Measurements from ENCODE around the gene ZNF431. TPM values are rescaled to one million over a fixed set of nuclear protein-coding genes. Genes with fewer than 3 reads are reported as not detected.
A peak's percentile ranks its signal among the peaks of the same experiment; 100 is the strongest.

The ZNF431 gene
- total and polyA plus RNA-seq, 9 of the 15 experiments (the other 6 are each of a cell fraction or from before 2014, with no cell fraction given), result 3.3 to 24.8 (median 13.5) TPM

DNA sequence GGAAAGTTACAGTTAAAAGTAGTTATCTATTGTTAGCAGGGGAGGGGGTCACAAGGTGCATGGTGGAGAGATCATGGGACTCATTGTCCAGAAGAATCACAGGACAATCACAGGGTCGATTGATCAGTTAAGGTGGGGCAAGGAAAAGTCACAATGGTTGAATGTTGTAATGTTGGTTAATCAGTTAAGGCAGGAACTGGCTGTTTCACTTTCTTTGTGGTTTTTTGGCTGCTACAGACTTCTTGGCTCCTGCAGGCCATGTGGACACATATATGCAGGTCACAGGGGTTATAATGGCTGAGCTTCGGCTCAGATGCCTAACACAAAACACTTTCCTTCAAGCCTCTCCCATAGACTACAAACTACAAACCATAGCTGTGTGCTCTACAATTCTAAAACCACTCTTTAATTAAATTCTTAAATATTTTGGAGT, 6.9 kb upstream of the ZNF431 start (continued):
- TF ChIP-seq L3MBTL2 (IDR thresholded peaks at IDR 0.05) (peak; percentile 43; the same call in 1 of the 2 replicates), MCM7 (IDR thresholded peaks at IDR 0.05) (no peak), ARHGAP35 (IDR thresholded peaks at IDR 0.05; ENCODE audit: partially characterized antibody) (no peak), RBBP5 (IDR thresholded peaks at IDR 0.05; ENCODE audit: borderline replicate concordance, insufficient read depth, low read length, poor library complexity, severe bottlenecking) (no peak), BRF1 (IDR thresholded peaks at IDR 0.05; ENCODE audit: borderline replicate concordance, extremely low read depth, insufficient read length) (no peak), PTTG1 (tag; IDR thresholded peaks at IDR 0.05; ENCODE audit: low read depth) (0 out of 2 replicates have a peak, but pooled peaks have one; percentile 50), SMAD3 (CRISPR knock-in tag; conservative IDR thresholded peaks at IDR 0.05) (no peak), RUNX1 (IDR thresholded peaks at IDR 0.05; ENCODE audit: low read depth) (no peak), NFIX (CRISPR knock-in tag; IDR thresholded peaks at IDR 0.05; ENCODE audit: low read depth) (no peak), DIDO1 (tag; IDR thresholded peaks at IDR 0.05; ENCODE audit: low read depth) (no peak), NFE2L1 (tag; IDR thresholded peaks at IDR 0.05; ENCODE audit: borderline replicate concordance, low read depth) (no peak), MEF2D (tag; conservative IDR thresholded peaks at IDR 0.05; ENCODE audit: low read depth) (0 out of 2 replicates have a peak, but pooled peaks have one; percentile 57), ZNF77 (CRISPR knock-in tag; IDR thresholded peaks at IDR 0.05) (no peak), MGA (IDR thresholded peaks at IDR 0.05) (peak; percentile 41; the same call in 1 of the 2 replicates), MTA2 (IDR thresholded peaks at IDR 0.05; ENCODE audit: low read depth) (no peak), ETV5 (CRISPR knock-in tag; IDR thresholded peaks at IDR 0.05; ENCODE audit: low read depth) (no peak), HNRNPLL (IDR thresholded peaks at IDR 0.05; ENCODE audit: low read depth, low read length, poor library complexity, severe bottlenecking) (no peak)
- TF ChIP-seq, protein P1, sequence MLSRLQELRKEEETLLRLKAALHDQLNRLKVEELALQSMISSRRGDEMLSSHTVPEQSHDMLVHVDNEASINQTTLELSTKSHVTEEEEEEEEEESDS (CRISPR knock-in tag; IDR thresholded peaks at IDR 0.05), result no peak
